AG10803 (cell line): ENCODE measurements around the gene ABHD14A.
A peak's percentile ranks its signal among the peaks of the same experiment; 100 is the strongest.

Source experiments
- DNase-seq: peaks from one replicate; pipeline ENCODE4 v3.0.0; 2010; ENCODE audit warnings: low read depth
- H3K4me3 ChIP-seq: 2 replicates; pipeline ENCODE4 v1.5.1; 2011; ENCODE audit warnings: mild to moderate bottlenecking, low read length, control low read depth
- TF ChIP-seq, protein P1 (sequence below): conservative IDR thresholded peaks from 2 replicates; pipeline ENCODE4 v1.5.1; 2011; ENCODE audit warnings: mild to moderate bottlenecking, low read length, control low read depth, inconsistent platforms

Gene ABHD14A

DNA sequence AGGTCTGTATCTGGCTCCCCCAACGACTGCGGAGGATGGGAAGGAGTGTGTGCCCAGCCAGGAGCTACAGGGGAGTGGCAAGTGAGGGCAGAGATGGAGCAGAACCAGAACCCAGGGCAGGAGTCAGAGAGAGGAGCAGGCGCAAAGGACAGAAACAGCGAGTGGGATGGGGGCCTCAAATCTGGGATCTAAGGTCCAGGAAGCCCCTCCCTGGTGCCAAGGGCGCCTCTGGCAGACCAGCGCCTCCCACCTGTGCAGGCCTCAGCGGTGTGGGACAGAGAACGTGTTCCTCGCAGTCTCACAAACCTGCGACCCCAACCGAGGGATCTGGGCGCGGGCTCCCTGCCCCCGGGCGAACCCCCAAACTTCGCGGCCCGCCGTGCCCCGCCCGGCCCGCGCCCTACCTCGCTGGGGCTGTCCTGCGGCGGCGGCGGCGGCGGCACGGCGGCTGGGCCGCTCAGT is 7.9 kb upstream of the ABHD14A start:
- TF ChIP-seq, protein P1, sequence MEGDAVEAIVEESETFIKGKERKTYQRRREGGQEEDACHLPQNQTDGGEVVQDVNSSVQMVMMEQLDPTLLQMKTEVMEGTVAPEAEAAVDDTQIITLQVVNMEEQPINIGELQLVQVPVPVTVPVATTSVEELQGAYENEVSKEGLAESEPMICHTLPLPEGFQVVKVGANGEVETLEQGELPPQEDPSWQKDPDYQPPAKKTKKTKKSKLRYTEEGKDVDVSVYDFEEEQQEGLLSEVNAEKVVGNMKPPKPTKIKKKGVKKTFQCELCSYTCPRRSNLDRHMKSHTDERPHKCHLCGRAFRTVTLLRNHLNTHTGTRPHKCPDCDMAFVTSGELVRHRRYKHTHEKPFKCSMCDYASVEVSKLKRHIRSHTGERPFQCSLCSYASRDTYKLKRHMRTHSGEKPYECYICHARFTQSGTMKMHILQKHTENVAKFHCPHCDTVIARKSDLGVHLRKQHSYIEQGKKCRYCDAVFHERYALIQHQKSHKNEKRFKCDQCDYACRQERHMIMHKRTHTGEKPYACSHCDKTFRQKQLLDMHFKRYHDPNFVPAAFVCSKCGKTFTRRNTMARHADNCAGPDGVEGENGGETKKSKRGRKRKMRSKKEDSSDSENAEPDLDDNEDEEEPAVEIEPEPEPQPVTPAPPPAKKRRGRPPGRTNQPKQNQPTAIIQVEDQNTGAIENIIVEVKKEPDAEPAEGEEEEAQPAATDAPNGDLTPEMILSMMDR = no peak
- peak overlapping the region; percentile 84 for H3K4me3 ChIP-seq
- no peak for DNase-seq

DNA sequence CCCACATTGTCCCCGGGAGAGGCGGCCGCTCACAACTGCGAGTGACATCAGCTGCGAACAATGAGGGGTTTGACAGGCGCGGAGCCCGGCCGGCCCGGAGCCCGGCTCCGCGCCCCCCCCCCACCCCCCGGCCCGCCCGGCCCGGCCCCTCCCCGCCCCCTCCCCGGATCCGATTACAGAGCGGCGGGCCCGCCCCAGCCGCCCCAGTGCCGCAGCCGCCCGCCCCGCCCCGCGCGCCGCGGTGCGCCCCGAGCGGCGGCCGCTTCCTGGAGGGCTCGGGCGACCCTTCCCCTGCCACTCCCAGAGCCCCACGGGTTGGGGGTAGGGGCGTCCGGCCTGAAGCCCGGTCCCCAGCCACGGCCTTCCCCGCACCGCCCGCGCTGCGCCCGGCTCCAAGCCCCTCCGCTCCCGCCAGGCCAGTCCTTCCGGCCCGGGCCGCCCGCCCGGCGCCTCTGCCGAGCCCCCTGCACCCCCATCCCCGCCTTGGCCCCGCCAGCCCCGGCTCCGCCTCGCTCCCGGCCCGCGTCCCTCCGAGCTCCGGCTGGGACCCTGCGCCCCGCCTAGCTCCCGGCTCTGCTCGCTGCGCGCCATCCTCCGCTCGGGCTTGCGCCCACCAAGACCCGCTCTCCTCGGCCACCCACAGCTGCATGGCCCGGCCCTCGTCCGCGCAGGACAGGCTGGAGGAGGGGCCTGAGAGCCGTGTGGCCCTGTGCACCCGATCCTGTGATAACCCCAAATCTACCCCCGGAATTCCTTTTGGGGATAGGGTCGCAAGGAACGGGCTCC is 7.3 kb upstream of the ABHD14A start, which contains the start of gene PCBP4:
Gene PCBP4, minus strand, starts transcription at position 71 of the 786 bp plus-strand sequence. CDS start 6,214 bp downstream, outside the sequence.
- TF ChIP-seq, protein P1 = no peak
- no peak for DNase-seq
- H3K4me3 ChIP-seq = peak within 1 kb of the TSS; percentile 84

GRCh38 chr3:51968170-51968775 is 6.6 kb upstream of the ABHD14A start:
- no peak for DNase-seq
- TF ChIP-seq, protein P1 = no peak
- H3K4me3 ChIP-seq = peak overlapping the region; percentile 67

GRCh38 chr3:51968883-51969678 is 5.8 kb upstream of the ABHD14A start:
- no peak overlapping the region; the same call in 1 of the 2 replicates for H3K4me3 ChIP-seq
- DNase-seq = no peak
- TF ChIP-seq, protein P1 = no peak

GRCh38 chr3:51969841-51970240 is 5.0 kb upstream of the ABHD14A start:
- DNase-seq = no peak
- H3K4me3 ChIP-seq = no peak overlapping the region
- TF ChIP-seq, protein P1 = no peak

DNA sequence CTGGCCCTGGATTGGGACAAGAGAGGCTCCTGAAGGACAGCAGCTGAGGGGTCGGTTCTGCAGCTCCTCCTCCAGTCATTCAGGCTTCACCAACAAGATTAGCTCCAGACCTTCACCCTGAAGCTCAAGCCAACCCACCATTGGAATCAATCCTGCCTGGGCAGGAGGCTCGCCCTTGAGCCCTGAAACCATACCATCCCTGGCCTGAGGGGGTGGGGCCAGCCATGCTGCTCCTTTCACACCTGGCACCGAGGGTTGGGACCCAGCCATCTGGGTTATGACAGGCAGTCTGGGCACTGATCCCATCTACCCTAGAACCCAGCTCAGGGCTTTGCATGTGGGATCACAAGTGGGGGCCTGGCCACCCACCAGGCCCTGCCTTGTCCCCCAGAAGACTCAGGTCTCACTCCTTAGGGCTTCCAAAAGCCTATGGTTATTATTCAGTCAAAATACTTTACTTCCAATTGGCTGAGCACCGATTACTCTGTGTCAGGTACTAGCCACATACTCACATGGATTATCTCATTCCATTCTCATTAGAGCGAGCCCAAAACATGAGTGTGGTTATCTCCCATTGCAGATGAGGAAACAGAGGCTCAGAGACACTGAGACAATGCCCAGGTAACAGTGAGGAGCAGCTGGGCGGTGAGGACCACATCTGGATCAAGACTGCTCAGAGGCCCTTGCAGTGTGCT is 4.1 kb upstream of the ABHD14A start:
- DNase-seq = no peak
- TF ChIP-seq, protein P1 = no peak

More for the DNA sequence above, 4.1 kb upstream of the ABHD14A start:
- H3K4me3 ChIP-seq = no peak overlapping the region
